Measurements from ENCODE around the gene CHERP. TPM values are rescaled to one million over a fixed set of nuclear protein-coding genes. Genes with fewer than 3 reads are reported as not detected.

CHERP gene
- total and polyA plus RNA-seq, 2 of the 8 experiments (the other 6 are each of a cell fraction or from before 2014, with no cell fraction given), result 13.9 to 73.7 TPM

- peak overlapping the region; percentile 51 to 78 (median 66) for H3K4me3 ChIP-seq (ENCODE audit: extremely low read depth in 1 of 4, insufficient read depth in 2 of 4, low read depth in 3 of 4, low read length in 4 of 4)
- H3K23me2 ChIP-seq (ENCODE audit: low read depth, low read length), result no peaks in the 10 kb centered on the region; the same call in 1 of the 2 replicates
- H4K8ac ChIP-seq (ENCODE audit: extremely low read depth, insufficient read depth, low read length), result peak overlapping the region; percentile 65; the same call in 1 of the 2 replicates
- 0 out of 4 replicates have a peak, but pooled peaks cover 0 to 3% of the 10 kb centered on the region in 2 experiments for H3K79me2 ChIP-seq (ENCODE audit: control insufficient read depth in 1 of 2, insufficient read depth in 2 of 2, low read length in 2 of 2)
- H3K4ac ChIP-seq (replicated peaks; ENCODE audit: insufficient read length, low read depth, low read length), result no peak overlapping the region
- no peak overlapping the region for H2BK5ac ChIP-seq (ENCODE audit: low read depth, low read length)
- H4K91ac ChIP-seq (replicated peaks; ENCODE audit: insufficient read length, low read length), result no peak overlapping the region
- WGBS, 2 experiments (ENCODE audit: extremely low coverage in 1 of 2, insufficient coverage in 1 of 2, insufficient read length in 1 of 2, insufficient replicate concordance in 2 of 2, low coverage in 1 of 2, low lambda C conversion rate in 2 of 2, missing lambda C conversion rate in 1 of 2), result 67% methylated on average over 16 of the region's 16 CpGs; no CpG with 5 or more reads in 1 of the 2 experiments
- TF ChIP-seq BRCA1 (IDR thresholded peaks at IDR 0.05; ENCODE audit: low read depth, low read length) (no peak), SIN3A (conservative IDR thresholded peaks at IDR 0.05 in 1 of 2, IDR thresholded peaks at IDR 0.05 in 1 of 2; ENCODE audit: low read depth in 1 of 2, low read length in 2 of 2) (0 out of 4 replicates have a peak, but pooled peaks of 1 of the 2 experiments have one; percentile 3)
- H3K9ac ChIP-seq (replicated peaks in 1 of 4; ENCODE audit: extremely low read depth in 1 of 4, low read depth in 3 of 4, low read length in 3 of 4), result peak overlapping the region in 2 of 4 experiments; percentile 13 to 54; a peak in 2 of 7 replicates
- no peak overlapping the region for H2BK12ac ChIP-seq (ENCODE audit: low read depth, low read length)
- H3K27ac ChIP-seq (ENCODE audit: low read depth, low read length), result no peak overlapping the region
- H3K14ac ChIP-seq (ENCODE audit: insufficient read length), result no peak overlapping the region
- H3K18ac ChIP-seq (ENCODE audit: extremely low read depth, low read length), result no peak overlapping the region
- ChIA-PET POLR2A (ENCODE audit: partially characterized antibody) (interaction anchor here (0.9 to 2.1 kb wide), 5 partner anchors 9 to 52 kb away, joined by 3 to 7 read pairs (median 4); no protein-coding TSS in a partner anchor), CTCF (ENCODE audit: partially characterized antibody) (interaction anchor here (1.0 to 1.4 kb wide), 6 partner anchors 17 to 77 kb away, joined by 3 to 5 read pairs (median 3); no protein-coding TSS in a partner anchor)
- H2BK15ac ChIP-seq (ENCODE audit: low read length), result no peak overlapping the region
- no peaks in the 10 kb centered on the region for H4K20me1 ChIP-seq (replicated peaks in 1 of 2; ENCODE audit: control insufficient read depth in 1 of 2, insufficient read depth in 2 of 2, low read length in 2 of 2)
- H3K36me3 ChIP-seq (ENCODE audit: control insufficient read depth in 2 of 4, insufficient read depth in 4 of 4, low read length in 3 of 4), result 0 out of 8 replicates have a peak, but pooled peaks cover 0 to 3% (median 0%) of the 10 kb centered on the region in 4 experiments
- no peak overlapping the region for H2AFZ ChIP-seq (ENCODE audit: low read length)
- no peak overlapping the region for H3K23ac ChIP-seq (ENCODE audit: insufficient read length)
- no peaks in the 10 kb centered on the region for H3K9me3 ChIP-seq (ENCODE audit: insufficient read depth in 2 of 2, low read depth in 1 of 2, low read length in 1 of 2)
- DNase-seq (ENCODE audit: low read depth in 1 of 2, low spot score in 2 of 2) (peak in 1 of 2 experiments; percentile 48), FAIRE-seq (no peak)
- no peaks in the 10 kb centered on the region for H3K79me1 ChIP-seq (ENCODE audit: low read depth, low read length)
- no peak overlapping the region for H2BK20ac ChIP-seq (ENCODE audit: low read length)
- H3K27me3 ChIP-seq (replicated peaks in 1 of 4; ENCODE audit: control insufficient read depth in 3 of 4, extremely low read depth in 1 of 4, insufficient read depth in 3 of 4, low read length in 3 of 4), result no peaks in the 10 kb centered on the region
- no peak overlapping the region for H2BK120ac ChIP-seq (replicated peaks; ENCODE audit: low read depth, low read length)
- peak overlapping the region; percentile 49 for H3K56ac ChIP-seq (replicated peaks; ENCODE audit: insufficient read length, low read depth, low read length)
- H2AK5ac ChIP-seq (ENCODE audit: low read depth, low read length), result no peak overlapping the region
- H3K4me2 ChIP-seq (ENCODE audit: insufficient read depth in 1 of 2, low read depth in 2 of 2, low read length in 2 of 2), result peak overlapping the region; percentile 60 to 62
- peaks cover 0 to 3% (median under 1%) of the 10 kb centered on the region in 4 experiments; a peak in 2 of 7 replicates for H3K4me1 ChIP-seq (replicated peaks in 1 of 4; ENCODE audit: control insufficient read depth in 3 of 4, insufficient read depth in 4 of 4, low read length in 3 of 4)
- no peak overlapping the region for H4K5ac ChIP-seq (ENCODE audit: insufficient read length, low read depth, low read length)
These were observed 45.6 kb downstream of the CHERP start for GRCh38 chr19:16496613-16496983.

All from H1 (cell line).